ENCODE data around the gene BTF3.

DNA sequence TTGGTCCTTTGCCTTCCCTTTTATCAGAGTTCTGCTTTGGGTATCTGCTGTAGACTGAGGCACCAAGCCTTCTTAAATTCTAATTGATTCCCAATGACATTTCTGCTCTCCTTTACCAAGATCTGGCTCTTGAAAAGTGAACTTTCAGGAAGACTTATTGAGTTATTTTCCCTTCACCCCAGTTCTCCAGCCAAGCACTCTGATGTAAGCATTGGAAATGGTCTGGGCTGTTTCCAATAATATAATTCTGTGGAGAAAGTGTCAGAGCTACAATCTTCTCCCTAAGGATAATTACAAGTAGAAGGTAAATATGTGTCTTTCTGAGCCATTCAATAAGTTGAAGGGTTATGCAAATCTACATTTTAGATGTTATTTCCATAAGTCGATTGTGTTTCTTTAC is 30.8 kb downstream of the BTF3 start:
- no peak for TF ChIP-seq FOS (IDR thresholded peaks at IDR 0.05; ENCODE audit: borderline replicate concordance, insufficient read depth, low read length)
- TF ChIP-seq EZH2 (IDR thresholded peaks at IDR 0.05; ENCODE audit: borderline replicate concordance, low read depth, low read length, severe bottlenecking), result no peak
- TF ChIP-seq, protein P1, sequence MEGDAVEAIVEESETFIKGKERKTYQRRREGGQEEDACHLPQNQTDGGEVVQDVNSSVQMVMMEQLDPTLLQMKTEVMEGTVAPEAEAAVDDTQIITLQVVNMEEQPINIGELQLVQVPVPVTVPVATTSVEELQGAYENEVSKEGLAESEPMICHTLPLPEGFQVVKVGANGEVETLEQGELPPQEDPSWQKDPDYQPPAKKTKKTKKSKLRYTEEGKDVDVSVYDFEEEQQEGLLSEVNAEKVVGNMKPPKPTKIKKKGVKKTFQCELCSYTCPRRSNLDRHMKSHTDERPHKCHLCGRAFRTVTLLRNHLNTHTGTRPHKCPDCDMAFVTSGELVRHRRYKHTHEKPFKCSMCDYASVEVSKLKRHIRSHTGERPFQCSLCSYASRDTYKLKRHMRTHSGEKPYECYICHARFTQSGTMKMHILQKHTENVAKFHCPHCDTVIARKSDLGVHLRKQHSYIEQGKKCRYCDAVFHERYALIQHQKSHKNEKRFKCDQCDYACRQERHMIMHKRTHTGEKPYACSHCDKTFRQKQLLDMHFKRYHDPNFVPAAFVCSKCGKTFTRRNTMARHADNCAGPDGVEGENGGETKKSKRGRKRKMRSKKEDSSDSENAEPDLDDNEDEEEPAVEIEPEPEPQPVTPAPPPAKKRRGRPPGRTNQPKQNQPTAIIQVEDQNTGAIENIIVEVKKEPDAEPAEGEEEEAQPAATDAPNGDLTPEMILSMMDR (IDR thresholded peaks at IDR 0.05; ENCODE audit: extremely low read depth in 1 of 2, insufficient read depth in 1 of 2, low read depth in 1 of 2, low read length in 2 of 2), result no peak
- TF ChIP-seq POLR2A (IDR thresholded peaks at IDR 0.05; ENCODE audit: low read depth, low read length), result no peak
- TF ChIP-seq, protein P2, sequence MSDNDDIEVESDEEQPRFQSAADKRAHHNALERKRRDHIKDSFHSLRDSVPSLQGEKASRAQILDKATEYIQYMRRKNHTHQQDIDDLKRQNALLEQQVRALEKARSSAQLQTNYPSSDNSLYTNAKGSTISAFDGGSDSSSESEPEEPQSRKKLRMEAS (IDR thresholded peaks at IDR 0.05; ENCODE audit: insufficient read depth, insufficient read length), result no peak
- TF ChIP-seq GATA2 (IDR thresholded peaks at IDR 0.05; ENCODE audit: insufficient read depth, insufficient read length, low read depth, low read length), result no peak
- no peak for TF ChIP-seq POLR2AphosphoS5 (IDR thresholded peaks at IDR 0.05; ENCODE audit: insufficient read depth, low read depth, low read length)
- no peak for TF ChIP-seq JUN (IDR thresholded peaks at IDR 0.05; ENCODE audit: borderline replicate concordance, insufficient read depth, insufficient read length, low read depth)
- TF ChIP-seq MYC (IDR thresholded peaks at IDR 0.05; ENCODE audit: low read depth, low read length), result no peak

All from endothelial cell of umbilical vein (primary cell).